Bronchial epithelial cell (primary cell): ENCODE measurements around the gene CFAP100. TPM values are rescaled to one million over a fixed set of nuclear protein-coding genes. Genes with fewer than 3 reads are reported as not detected.

Source experiments
- DNase-seq: peaks from one replicate; pipeline ENCODE4 v3.0.0-alpha.2; 2010; ENCODE audit warnings: low read depth
- FAIRE-seq: peaks from 2 replicates; lab custom pipeline; 2011; peaks lifted over from hg19 to GRCh38; lab: Jason Lieb, UNC
- H3K27me3 ChIP-seq: 2 replicates; pipeline ENCODE4 v1.5.1; 2011; ENCODE audit warnings: low read length; ENCODE audit not compliant: control insufficient read depth, insufficient read depth
- H3K36me3 ChIP-seq: 2 replicates; pipeline ENCODE4 v1.5.1; 2011; ENCODE audit warnings: low read length; ENCODE audit not compliant: control insufficient read depth, insufficient read depth
- H3K4me3 ChIP-seq: 2 replicates; pipeline ENCODE4 v1.5.1; 2011; ENCODE audit warnings: mild to moderate bottlenecking, low read depth, low read length, control low read depth
- CTCF ChIP-seq: IDR thresholded peaks from 2 replicates; pipeline ENCODE4 v1.5.1; 2011; ENCODE audit warnings: mild to moderate bottlenecking, moderate library complexity, low read length, control low read depth, inconsistent platforms; ENCODE audit not compliant: insufficient read depth, severe bottlenecking
- total RNA-seq: library from RNA; depleted of rRNA; stranded (reverse); fragments of >200 nt; gene quantifications from 2 replicates; pipeline ENCODE4 v1.2.1, GENCODE V29; 2014

CFAP100 gene
- total RNA-seq, 1 donor from 2014 or later, result not detected

- TF ChIP-seq CTCF, result no peak
- FAIRE-seq, result no peak
- no peak for DNase-seq
- H3K36me3 ChIP-seq, result no peaks in the 10 kb centered on the region
- no peaks in the 10 kb centered on the region for H3K27me3 ChIP-seq
- no peak overlapping the region for H3K4me3 ChIP-seq
These were observed 18.3 kb upstream of the CFAP100 start for GRCh38 chr3:126376444-126376843.

- Histone ChIP-seq H3K4me3 (no peak overlapping the region), H3K27me3 (no peaks in the 10 kb centered on the region), H3K36me3 (no peaks in the 10 kb centered on the region)
- no peak for TF ChIP-seq CTCF
- DNase-seq (no peak), FAIRE-seq (no peak)
These were observed 17.5 kb upstream of the CFAP100 start for GRCh38 chr3:126377211-126377610.

DNA sequence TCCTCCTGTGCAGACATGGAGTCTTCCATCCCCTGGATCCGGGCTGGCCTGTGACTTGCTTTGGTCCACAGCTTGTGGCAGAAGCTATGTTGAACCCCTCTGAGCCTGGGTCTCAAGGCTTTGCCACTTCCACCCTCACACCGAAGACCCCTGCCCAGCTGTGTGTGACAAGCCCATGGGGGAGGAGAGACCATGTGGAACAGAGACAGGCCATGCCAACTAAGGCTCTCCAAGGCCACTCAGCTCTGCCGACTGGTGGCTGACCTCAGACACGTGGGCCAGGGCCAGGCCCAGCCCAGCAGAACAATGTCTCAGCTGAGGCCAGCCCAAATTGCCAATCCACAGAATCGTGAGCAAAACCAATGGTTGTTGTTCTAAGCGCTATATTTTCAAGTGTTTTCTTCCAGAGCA lies 16.4 kb upstream of the CFAP100 start:
- no peak for TF ChIP-seq CTCF
- DNase-seq (no peak), FAIRE-seq (no peak)
- Histone ChIP-seq H3K27me3 (no peaks in the 10 kb centered on the region), H3K4me3 (no peak overlapping the region), H3K36me3 (no peaks in the 10 kb centered on the region)

- TF ChIP-seq CTCF, result no peak
These were observed 14.5 kb upstream of the CFAP100 start for GRCh38 chr3:126380011-126380768.

GRCh38 chr3:126381966-126382365 lies 12.7 kb upstream of the CFAP100 start:
- Histone ChIP-seq H3K36me3 (no peaks in the 10 kb centered on the region), H3K27me3 (peaks cover 2% of the 10 kb centered on the region), H3K4me3 (no peak overlapping the region)
- TF ChIP-seq CTCF, result no peak
- FAIRE-seq, result peak; percentile 66
- peak; percentile 15 for DNase-seq

More at GRCh38 chr3:126380011-126380768, 14.5 kb upstream of the CFAP100 start:
- no peak overlapping the region for H3K4me3 ChIP-seq
- DNase-seq (no peak), FAIRE-seq (no peak)
- no peaks in the 10 kb centered on the region for H3K36me3 ChIP-seq
- H3K27me3 ChIP-seq, result peaks cover 2% of the 10 kb centered on the region
